ENCODE data around the gene ZNF366. TPM values are rescaled to one million over a fixed set of nuclear protein-coding genes. Genes with fewer than 3 reads are reported as not detected.

ZNF366 gene
- total RNA-seq, 1 experiment from 2014 or later, result not detected

DNA sequence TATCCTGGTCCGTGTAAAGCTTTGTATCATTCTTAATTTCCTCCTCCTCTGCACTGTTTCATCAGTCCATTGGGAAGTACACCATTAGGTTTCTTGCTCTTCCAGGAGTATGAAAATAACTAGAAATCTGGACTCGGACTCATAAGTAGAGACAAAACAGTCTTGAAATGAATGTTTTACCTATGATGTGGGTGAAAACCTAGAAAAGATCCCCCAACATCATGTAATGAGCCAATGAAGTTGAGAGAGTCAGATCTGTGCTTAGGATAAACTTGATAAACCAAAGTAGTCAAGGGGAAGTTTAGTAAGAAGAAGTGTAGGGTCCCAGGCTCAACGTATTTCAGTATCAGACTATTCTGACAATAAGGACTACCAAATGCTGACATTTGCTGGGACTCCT lies 25.2 kb downstream of the ZNF366 start:
- ATAC-seq, result no peak
- Histone ChIP-seq H3K27me3 (ENCODE audit: insufficient read depth, low read length) (no peaks in the 10 kb centered on the region), H3K27ac (ENCODE audit: low read depth, low read length) (no peak overlapping the region), H3K9me2 (ENCODE audit: insufficient read depth) (no peaks in the 10 kb centered on the region), H3K4me2 (ENCODE audit: low read length) (no peak overlapping the region), H3K9me3 (ENCODE audit: control insufficient read depth in 1 of 2, insufficient read depth in 1 of 2, low read depth in 1 of 2, low read length in 2 of 2) (no peaks in the 10 kb centered on the region), H4K20me1 (ENCODE audit: insufficient read depth) (no peaks in the 10 kb centered on the region), H3K36me3 (ENCODE audit: control insufficient read depth in 1 of 2, insufficient read depth in 2 of 2, low read length in 2 of 2) (no peaks in the 10 kb centered on the region), H3K4me1 (ENCODE audit: control insufficient read depth in 1 of 2, insufficient read depth in 2 of 2, low read length in 2 of 2) (no peaks in the 10 kb centered on the region), H2AFZ (ENCODE audit: low read depth, low read length, poor library complexity, severe bottlenecking) (no peak overlapping the region), H3K79me2 (ENCODE audit: insufficient read depth, low read length) (no peaks in the 10 kb centered on the region), H3K4me3 (replicated peaks in 1 of 2; ENCODE audit: low read depth in 1 of 2, low read length in 2 of 2) (no peak overlapping the region), H3K9ac (ENCODE audit: low read length) (no peak overlapping the region)
- intact Hi-C loops (cut with micrococcal nuclease), result no loop called here
- no TSS peak for BruUV-seq (replicated peaks)
- no peak for DNase-seq (ENCODE audit: low read depth, low spot score)
- ChIA-PET POLR2A (no interaction called here), RAD21 (ENCODE audit: low non-redundant PET in 1 of 2, low total read pairs in 2 of 2, uncharacterized antibody in 2 of 2, unreplicated experiment in 2 of 2) (no interaction called here), CTCF (no interaction called here)
- TF ChIP-seq ZFX (IDR thresholded peaks at IDR 0.05) (no peak), SIN3A (IDR thresholded peaks at IDR 0.05; ENCODE audit: low read depth) (no peak), ELF1 (IDR thresholded peaks at IDR 0.05; ENCODE audit: borderline replicate concordance, low read depth) (no peak)

DNA sequence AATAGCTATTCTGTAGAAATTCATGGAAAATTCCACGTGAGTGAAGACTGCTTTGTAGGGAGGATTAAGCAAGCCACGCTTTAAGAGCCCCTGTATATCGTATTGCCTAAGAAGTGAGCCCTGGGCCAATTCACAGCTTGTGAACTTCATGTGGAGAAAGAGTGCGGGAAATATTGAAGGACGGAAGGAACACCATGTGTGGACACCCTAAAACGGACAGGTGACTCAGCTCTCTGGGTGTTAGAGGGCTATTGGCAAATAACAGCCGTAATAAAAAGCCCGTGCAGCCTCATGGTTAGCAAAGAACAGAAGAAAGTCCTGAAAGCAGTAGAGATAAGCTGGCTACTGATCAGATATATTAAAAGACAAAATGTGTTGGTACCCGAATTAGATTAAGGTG lies 26.4 kb downstream of the ZNF366 start:
- no peak overlapping the region for H3K9ac ChIP-seq (ENCODE audit: low read length)
- no peaks in the 10 kb centered on the region for H3K9me2 ChIP-seq (ENCODE audit: insufficient read depth)
- no peak overlapping the region for H3K4me2 ChIP-seq (ENCODE audit: low read length)
- no peaks in the 10 kb centered on the region for H3K27me3 ChIP-seq (ENCODE audit: insufficient read depth, low read length)
- intact Hi-C loops (cut with micrococcal nuclease), result no loop called here
- no peaks in the 10 kb centered on the region for H3K36me3 ChIP-seq (ENCODE audit: control insufficient read depth in 1 of 2, insufficient read depth in 2 of 2, low read length in 2 of 2)
- H3K4me3 ChIP-seq (replicated peaks in 1 of 2; ENCODE audit: low read depth in 1 of 2, low read length in 2 of 2), result no peak overlapping the region
- ChIA-PET RAD21 (ENCODE audit: low non-redundant PET in 1 of 2, low total read pairs in 2 of 2, uncharacterized antibody in 2 of 2, unreplicated experiment in 2 of 2) (no interaction called here), POLR2A (no interaction called here), CTCF (no interaction called here)
- TF ChIP-seq, protein P1, sequence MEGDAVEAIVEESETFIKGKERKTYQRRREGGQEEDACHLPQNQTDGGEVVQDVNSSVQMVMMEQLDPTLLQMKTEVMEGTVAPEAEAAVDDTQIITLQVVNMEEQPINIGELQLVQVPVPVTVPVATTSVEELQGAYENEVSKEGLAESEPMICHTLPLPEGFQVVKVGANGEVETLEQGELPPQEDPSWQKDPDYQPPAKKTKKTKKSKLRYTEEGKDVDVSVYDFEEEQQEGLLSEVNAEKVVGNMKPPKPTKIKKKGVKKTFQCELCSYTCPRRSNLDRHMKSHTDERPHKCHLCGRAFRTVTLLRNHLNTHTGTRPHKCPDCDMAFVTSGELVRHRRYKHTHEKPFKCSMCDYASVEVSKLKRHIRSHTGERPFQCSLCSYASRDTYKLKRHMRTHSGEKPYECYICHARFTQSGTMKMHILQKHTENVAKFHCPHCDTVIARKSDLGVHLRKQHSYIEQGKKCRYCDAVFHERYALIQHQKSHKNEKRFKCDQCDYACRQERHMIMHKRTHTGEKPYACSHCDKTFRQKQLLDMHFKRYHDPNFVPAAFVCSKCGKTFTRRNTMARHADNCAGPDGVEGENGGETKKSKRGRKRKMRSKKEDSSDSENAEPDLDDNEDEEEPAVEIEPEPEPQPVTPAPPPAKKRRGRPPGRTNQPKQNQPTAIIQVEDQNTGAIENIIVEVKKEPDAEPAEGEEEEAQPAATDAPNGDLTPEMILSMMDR (IDR thresholded peaks at IDR 0.05 in 2 of 3, conservative IDR thresholded peaks at IDR 0.05 in 1 of 3; ENCODE audit: borderline replicate concordance in 1 of 3, insufficient read depth in 1 of 3, low read depth in 2 of 3, low read length in 2 of 3), result no peak
- TF ChIP-seq TCF7L2 (IDR thresholded peaks at IDR 0.05; ENCODE audit: borderline replicate concordance, extremely low read depth, insufficient read depth, insufficient read length) (no peak), SRF (IDR thresholded peaks at IDR 0.05; ENCODE audit: low read depth) (no peak), POLR2AphosphoS5 (IDR thresholded peaks at IDR 0.05; ENCODE audit: low read depth, low read length) (no peak), EGR1 (IDR thresholded peaks at IDR 0.05; ENCODE audit: low read depth) (no peak), EZH2 (IDR thresholded peaks at IDR 0.05) (no peak)
- no TSS peak for BruUV-seq (replicated peaks)
- no peaks in the 10 kb centered on the region for H3K9me3 ChIP-seq (ENCODE audit: control insufficient read depth in 1 of 2, insufficient read depth in 1 of 2, low read depth in 1 of 2, low read length in 2 of 2)
- H3K27ac ChIP-seq (ENCODE audit: low read depth, low read length), result no peak overlapping the region
- no peaks in the 10 kb centered on the region for H4K20me1 ChIP-seq (ENCODE audit: insufficient read depth)
- ATAC-seq (no peak), DNase-seq (ENCODE audit: low read depth, low spot score) (no peak)
- no peaks in the 10 kb centered on the region for H3K4me1 ChIP-seq (ENCODE audit: control insufficient read depth in 1 of 2, insufficient read depth in 2 of 2, low read length in 2 of 2)
- no peaks in the 10 kb centered on the region for H3K79me2 ChIP-seq (ENCODE audit: insufficient read depth, low read length)
- H2AFZ ChIP-seq (ENCODE audit: low read depth, low read length, poor library complexity, severe bottlenecking), result no peak overlapping the region
